Activated CD4-positive, alpha-beta T cell treated with anti-CD3 and anti-CD28 coated beads, Interleukin-2, amount 10 ng/mL, durations not matched to agents 7 days and 5 days (primary cell): ENCODE measurements around the gene B3GALT6. TPM values are rescaled to one million over a fixed set of nuclear protein-coding genes. Genes with fewer than 3 reads are reported as not detected.

Experiments
- CTCF ChIA-PET: fragments of 350-600 bp; sonication (Branson Sonifier 250); formaldehyde crosslinking; loops from one replicate; lab custom pipeline; 2021; ENCODE audit warnings: antibody characterized with exemption; lab: Charles Lee
- POLR2A ChIA-PET: fragments of 350-600 bp; sonication (Branson Sonifier 250); formaldehyde crosslinking; loops from one replicate; lab custom pipeline; 2021; ENCODE audit warnings: antibody characterized with exemption; lab: Charles Lee
- DNase-seq: peaks from one replicate; pipeline ENCODE4 v3.0.0-alpha.2; 2020
- H3K27ac Mint-ChIP-seq: one replicate; pipeline ENCODE4 v1.8.0; 2021; ENCODE audit warnings: mild to moderate bottlenecking, moderate library complexity, mixed read lengths
- H3K27me3 Mint-ChIP-seq: one replicate; pipeline ENCODE4 v1.8.0; 2021; ENCODE audit warnings: mixed read lengths
- H3K36me3 Mint-ChIP-seq: one replicate; pipeline ENCODE4 v1.8.0; 2021; ENCODE audit warnings: low read depth, mixed read lengths
- H3K4me1 Mint-ChIP-seq: one replicate; pipeline ENCODE4 v1.8.0; 2021; ENCODE audit warnings: mixed read lengths
- H3K4me3 Mint-ChIP-seq: one replicate; pipeline ENCODE4 v1.8.0; 2021; ENCODE audit warnings: mild to moderate bottlenecking, moderate library complexity, mixed read lengths
- H3K9me3 Mint-ChIP-seq: one replicate; pipeline ENCODE4 v1.8.0; 2021; ENCODE audit warnings: mixed read lengths
- total RNA-seq, 2 experiments: library from RNA; stranded (reverse); gene quantifications; one replicate each; pipeline ENCODE4 v1.2.3, GENCODE V29; 2021

The B3GALT6 gene
- total RNA-seq, 2 experiments from 2014 or later: 15.8 to 19.2 TPM

DNA sequence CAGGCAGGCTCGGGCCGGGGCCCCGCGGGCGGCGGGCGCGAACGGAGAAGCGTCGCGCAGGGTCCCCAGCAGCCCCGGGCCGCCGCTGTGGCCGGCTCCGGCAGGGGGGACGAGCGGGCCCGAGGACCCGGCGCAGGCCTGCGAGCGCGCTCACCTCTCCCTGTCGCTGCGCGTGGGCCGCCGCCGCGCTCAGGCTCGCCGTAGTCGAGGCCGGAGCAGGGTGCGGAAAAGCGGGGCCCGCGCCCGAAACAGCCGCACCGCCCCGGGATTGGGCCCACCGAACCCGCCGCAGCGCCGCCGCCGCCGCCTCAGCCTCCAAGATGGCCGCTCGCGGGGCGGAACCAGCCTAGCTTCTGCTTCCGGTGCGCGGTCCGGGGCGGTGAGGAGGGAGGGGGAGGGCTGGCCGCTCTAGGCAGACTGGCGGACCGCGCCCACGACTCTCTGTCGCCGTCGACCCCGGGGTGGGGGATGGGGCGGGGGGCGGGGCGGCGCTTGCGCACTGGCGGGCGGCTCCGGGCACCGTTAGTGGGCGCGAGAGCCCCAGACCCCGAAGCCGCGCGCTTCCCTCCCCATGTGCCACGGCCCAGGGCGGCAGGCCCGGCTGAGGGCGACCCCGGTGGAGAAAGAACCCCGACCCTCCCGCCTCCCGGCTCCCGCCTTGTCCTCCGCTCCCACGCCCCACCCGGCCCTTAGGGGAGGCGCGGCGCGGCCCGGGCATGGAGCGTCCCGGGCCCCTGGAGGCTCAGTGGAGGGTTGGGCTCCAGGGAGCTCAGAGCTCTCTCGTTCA, 41.7 kb downstream of the B3GALT6 start, which contains the start of gene UBE2J2:
TSS of gene UBE2J2 (minus strand) at position 343 of the 787 bp plus-strand sequence. CDS start 5,862 bp downstream, outside the sequence.
- CTCF ChIA-PET: interaction anchor here (0.6 to 1.7 kb wide), 5 partner anchors 9 to 587 kb away, joined by 3 to 4 read pairs (median 4); no protein-coding TSS in a partner anchor
- no peaks in the 10 kb centered on the region for H3K9me3 Mint-ChIP-seq
- H3K27me3 Mint-ChIP-seq: no peaks in the 10 kb centered on the region
- peak within 1 kb of the TSS; percentile 86 for H3K27ac Mint-ChIP-seq
- peak; percentile 94 for DNase-seq
- POLR2A ChIA-PET: no interaction called here
- H3K4me3 Mint-ChIP-seq: peak within 1 kb of the TSS; percentile 88
- H3K36me3 Mint-ChIP-seq: peaks cover 31% of the 10 kb centered on the region
- peaks cover 39% of the 10 kb centered on the region for H3K4me1 Mint-ChIP-seq

DNA sequence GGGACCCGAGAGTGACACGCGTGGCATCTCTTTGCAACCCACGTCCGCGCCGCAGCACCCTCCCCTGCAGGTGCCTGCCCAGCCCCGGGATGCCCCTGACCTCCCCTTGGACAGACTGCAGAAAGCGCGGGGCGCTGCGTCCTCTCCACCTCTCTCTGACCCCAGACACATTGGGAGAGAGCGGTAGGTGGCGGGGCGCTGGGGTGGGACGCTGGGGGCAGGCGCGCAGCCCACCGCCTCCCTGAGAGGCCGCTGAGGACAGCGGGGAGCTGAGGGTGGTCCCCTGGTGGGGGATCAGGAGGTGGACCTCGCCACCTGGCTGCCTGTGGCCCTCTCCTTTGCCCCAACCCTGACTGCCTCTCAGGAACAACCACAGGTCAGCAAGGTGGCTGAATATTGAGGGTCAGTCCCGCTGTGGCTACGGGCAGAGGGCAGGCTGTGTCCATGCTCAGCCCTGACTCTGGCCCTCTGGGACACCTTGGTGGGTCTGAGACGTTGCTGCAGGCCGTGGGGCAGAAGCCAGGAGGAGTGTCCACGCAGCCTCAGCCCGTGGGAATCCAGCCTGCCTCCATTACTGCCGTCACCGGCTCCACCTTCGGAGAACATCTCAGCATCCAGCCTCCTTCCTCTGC, 42.4 kb downstream of the B3GALT6 start:
- Mint-ChIP-seq H3K4me3 (peak overlapping the region; percentile 69), H3K4me1 (peaks cover 39% of the 10 kb centered on the region), H3K27me3 (no peaks in the 10 kb centered on the region), H3K9me3 (no peaks in the 10 kb centered on the region), H3K27ac (peak overlapping the region; percentile 57), H3K36me3 (peaks cover 29% of the 10 kb centered on the region)
- POLR2A ChIA-PET: no interaction called here
- CTCF ChIA-PET: interaction anchor here (0.6 to 1.7 kb wide), 4 partner anchors 8 to 587 kb away, joined by 3 to 4 read pairs (median 4); no protein-coding TSS in a partner anchor
- no peak for DNase-seq

DNA sequence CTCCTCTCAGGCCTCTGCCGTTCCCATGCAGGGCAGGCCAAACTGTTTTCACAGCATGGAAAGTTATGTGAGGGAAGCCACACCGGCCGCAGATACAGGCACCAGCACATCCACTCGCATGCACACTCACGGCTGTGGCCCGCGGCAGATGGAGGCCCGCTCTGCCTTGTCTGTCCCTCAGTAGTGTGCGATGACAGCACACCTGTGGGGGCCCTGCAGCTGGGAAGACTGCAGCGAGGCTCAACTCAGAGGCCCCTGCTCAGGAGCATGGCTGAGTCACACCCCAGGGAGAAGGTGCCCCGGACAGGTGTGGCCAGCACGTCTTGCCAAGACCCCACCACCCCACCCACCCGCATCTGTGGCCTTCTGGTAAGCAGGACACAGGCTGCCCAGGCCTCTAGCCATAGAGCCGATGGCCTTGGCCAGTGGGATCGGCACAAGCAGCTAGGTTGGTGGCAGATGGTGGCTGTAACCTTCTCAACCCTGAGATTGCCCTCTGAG, 42.9 kb downstream of the B3GALT6 start:
- Mint-ChIP-seq H3K27me3 (no peaks in the 10 kb centered on the region), H3K36me3 (peaks cover 26% of the 10 kb centered on the region), H3K4me3 (peak overlapping the region; percentile 69), H3K27ac (no peak overlapping the region), H3K4me1 (peaks cover 35% of the 10 kb centered on the region), H3K9me3 (no peaks in the 10 kb centered on the region)
- POLR2A ChIA-PET: no interaction called here
- CTCF ChIA-PET: interaction anchor here (1.7 kb wide), 1 partner anchor 7 kb away, joined by 4 read pairs; no protein-coding TSS in a partner anchor
- DNase-seq: no peak

DNA sequence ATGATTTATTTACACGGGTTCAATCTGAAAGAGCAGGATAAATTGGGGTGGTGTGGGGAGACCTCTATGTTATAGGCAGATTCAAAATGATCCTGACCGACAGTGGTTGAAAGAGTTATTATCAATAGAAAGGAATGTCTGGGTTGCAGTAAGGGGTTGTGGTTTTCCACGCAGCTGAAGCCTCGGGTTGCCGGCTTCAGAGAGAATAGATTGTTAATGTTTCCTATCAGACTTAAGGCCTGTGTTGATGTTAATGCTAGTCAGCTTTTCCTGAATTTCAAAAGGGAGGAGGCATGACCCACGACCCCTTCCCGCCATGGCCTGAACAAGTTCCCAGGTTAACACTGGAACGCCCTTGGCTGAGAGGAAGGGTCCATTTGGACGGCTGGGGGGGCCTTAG, 43.8 kb downstream of the B3GALT6 start:
- Mint-ChIP-seq H3K9me3 (no peaks in the 10 kb centered on the region), H3K4me1 (peaks cover 26% of the 10 kb centered on the region), H3K4me3 (peak overlapping the region; percentile 33), H3K27me3 (no peaks in the 10 kb centered on the region), H3K27ac (peak overlapping the region; percentile 38), H3K36me3 (peaks cover 17% of the 10 kb centered on the region)
- CTCF ChIA-PET: no interaction called here
- POLR2A ChIA-PET: no interaction called here
- DNase-seq: no peak

DNA sequence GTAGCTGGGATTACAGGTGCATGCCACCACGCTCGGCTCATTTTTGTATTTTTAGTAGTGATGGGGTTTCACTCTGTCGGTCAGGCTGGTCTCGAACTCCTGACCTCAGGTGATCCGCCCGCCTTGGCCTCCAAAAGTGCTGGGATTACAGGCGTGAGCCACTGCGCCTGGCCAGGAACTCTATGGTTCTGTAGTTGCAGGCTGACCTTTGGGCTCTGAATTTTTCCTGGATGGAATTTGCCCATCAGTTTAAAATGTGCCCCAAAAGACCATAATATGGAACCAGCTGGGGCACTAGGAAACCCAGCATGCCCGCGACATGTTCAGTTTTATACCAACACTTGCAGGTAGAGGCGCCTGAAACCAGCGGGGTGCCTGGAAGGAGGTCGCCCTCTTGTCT, 46.6 kb downstream of the B3GALT6 start:
- no peak overlapping the region for H3K4me3 Mint-ChIP-seq
- DNase-seq: no peak
- H3K4me1 Mint-ChIP-seq: peaks cover 6% of the 10 kb centered on the region
- ChIA-PET POLR2A (interaction anchor here (0.6 kb wide), 1 partner anchor 284 kb away, joined by 13 read pairs; no protein-coding TSS in a partner anchor), CTCF (interaction anchor here (0.6 to 1.8 kb wide), 3 partner anchors 12 to 244 kb away, joined by 3 to 6 read pairs (median 3); no protein-coding TSS in a partner anchor)
- H3K27me3 Mint-ChIP-seq: no peaks in the 10 kb centered on the region
- no peaks in the 10 kb centered on the region for H3K36me3 Mint-ChIP-seq
- no peaks in the 10 kb centered on the region for H3K9me3 Mint-ChIP-seq
- H3K27ac Mint-ChIP-seq: no peak overlapping the region

DNA sequence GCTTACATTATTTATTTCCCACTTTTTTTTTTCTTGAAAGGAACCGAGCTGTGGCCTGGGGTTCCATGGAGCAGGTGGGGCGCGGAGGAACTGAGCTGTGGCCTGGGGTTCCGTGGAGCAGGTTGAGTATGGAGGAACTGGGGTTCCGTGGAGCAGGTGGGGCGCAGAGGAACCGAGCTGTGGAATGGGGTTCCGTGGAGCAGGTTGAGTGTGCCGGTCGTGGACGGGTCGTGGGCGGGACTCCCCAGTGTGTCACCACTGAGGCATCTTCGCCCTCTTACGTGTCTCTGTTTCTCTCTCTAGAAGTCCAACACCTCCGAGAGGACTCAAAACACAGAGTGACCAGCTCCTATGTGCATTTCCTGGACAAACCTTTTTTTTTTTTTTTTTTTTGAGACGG, 47.0 kb downstream of the B3GALT6 start:
- no peak overlapping the region for H3K4me3 Mint-ChIP-seq
- H3K9me3 Mint-ChIP-seq: no peaks in the 10 kb centered on the region
- H3K36me3 Mint-ChIP-seq: no peaks in the 10 kb centered on the region
- H3K4me1 Mint-ChIP-seq: peaks cover 6% of the 10 kb centered on the region
- no peak for DNase-seq
- ChIA-PET CTCF (interaction anchor here (1.8 kb wide), 1 partner anchor 12 kb away, joined by 6 read pairs; no protein-coding TSS in a partner anchor), POLR2A (no interaction called here)
- H3K27me3 Mint-ChIP-seq: no peaks in the 10 kb centered on the region
- H3K27ac Mint-ChIP-seq: no peak overlapping the region

DNA sequence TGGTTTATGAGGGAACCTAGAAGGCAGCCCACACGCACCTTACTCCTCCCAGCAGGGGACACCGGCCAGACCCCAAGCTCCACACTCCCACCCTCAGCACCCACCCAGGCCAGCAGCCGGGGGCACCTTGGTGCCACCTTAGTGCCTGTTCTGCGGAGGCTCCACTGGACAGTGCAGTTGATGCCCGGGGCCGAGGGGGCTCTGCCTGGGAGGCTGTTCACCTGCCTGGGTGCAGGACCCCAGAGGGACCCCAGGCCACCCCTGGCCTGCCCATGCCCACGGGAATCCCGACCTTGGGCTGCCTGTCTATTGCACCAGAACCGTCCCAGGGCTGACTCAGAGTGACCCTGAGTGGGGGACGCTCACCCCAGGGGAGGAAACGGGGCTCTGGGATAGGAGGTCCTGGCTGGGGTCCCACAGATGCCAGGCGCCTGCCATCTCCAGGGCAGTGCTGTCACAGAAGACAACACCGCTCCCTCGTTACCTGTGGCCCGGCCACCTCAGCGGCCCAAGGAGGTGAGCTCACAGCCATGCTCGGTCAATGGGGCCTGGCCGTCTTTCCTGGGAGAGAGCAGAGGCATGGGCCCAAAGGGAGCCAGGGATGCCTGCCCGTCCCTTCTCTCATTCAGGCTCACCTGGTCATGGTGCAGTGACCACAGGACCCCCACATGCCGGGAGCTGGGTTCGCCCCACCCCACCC, 48.9 kb downstream of the B3GALT6 start:
- Mint-ChIP-seq H3K4me3 (no peak overlapping the region), H3K9me3 (no peaks in the 10 kb centered on the region), H3K27ac (no peak overlapping the region), H3K4me1 (no peaks in the 10 kb centered on the region), H3K27me3 (no peaks in the 10 kb centered on the region), H3K36me3 (no peaks in the 10 kb centered on the region)
- DNase-seq: no peak
- ChIA-PET POLR2A (no interaction called here), CTCF (interaction anchor here (1.7 to 2.5 kb wide), 2 partner anchors 11 to 158 kb away, joined by 5 to 6 read pairs; no protein-coding TSS in a partner anchor)

DNA sequence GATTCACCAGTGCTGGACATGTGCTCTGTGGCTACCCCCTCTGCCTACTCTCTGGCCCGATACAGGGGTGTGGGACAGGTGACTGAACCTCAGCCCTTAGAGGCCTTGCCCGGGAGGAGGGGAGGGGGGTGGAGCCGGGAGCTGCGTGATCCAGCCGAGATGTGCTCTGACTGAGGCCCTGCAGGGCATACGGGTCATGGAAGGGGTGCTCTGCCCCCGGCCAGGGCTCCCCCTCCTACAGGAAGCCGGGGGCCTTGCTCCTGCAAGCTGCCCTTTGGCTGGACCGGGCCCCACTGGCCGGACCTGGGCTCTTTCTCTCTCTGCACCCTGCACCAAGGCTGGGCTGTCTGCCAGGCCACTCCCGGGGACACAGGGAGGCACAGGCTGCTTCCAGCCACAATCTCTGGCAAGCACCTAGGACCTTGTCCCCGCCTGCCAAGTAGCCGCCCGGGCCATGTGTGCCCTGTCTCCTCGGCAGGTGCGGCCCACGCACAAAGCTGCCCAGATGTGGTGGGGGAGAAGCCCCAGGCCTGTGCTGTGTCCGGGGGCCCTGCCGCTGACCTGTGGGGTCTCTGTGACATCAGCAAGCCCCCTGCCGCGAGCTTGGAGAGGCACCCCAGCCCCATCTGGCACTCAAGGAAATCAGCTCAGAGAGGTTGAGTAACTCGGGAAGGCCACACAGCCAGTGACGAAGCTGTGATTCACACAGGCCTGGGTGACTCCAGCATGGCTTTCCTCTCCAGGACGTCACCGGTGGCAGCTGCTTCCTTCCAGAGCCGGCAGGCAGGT, 49.7 kb downstream of the B3GALT6 start:
- ChIA-PET POLR2A (no interaction called here), CTCF (interaction anchor here (0.6 to 2.5 kb wide), 3 partner anchors 8 to 284 kb away, joined by 3 to 6 read pairs (median 4); partner anchors contain the start of gene UBE2J2)
- Mint-ChIP-seq H3K4me3 (no peak overlapping the region), H3K27ac (no peak overlapping the region), H3K36me3 (no peaks in the 10 kb centered on the region), H3K27me3 (no peaks in the 10 kb centered on the region), H3K4me1 (no peaks in the 10 kb centered on the region), H3K9me3 (no peaks in the 10 kb centered on the region)
- no peak for DNase-seq

DNA sequence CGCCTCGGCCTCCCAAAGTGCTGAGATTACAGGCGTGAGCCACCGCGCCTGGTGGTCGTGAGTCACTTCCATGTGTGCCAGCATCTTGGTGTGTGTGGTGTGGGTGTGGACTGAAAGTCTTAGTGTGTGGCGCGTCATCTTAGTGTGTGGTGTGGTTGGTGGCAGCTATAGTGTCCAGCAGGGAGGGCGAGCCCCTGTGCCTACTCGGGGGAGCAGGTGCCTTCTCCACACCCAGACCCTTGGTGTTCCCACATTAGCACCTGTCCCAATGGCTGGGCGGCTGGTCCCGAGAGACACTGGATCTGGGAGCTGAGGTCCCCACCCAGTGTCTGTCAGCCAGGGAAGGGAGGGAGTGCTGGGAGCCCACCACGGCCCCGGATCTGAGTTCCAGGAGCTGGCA, 51.0 kb downstream of the B3GALT6 start:
- DNase-seq: no peak
- no peaks in the 10 kb centered on the region for H3K9me3 Mint-ChIP-seq
- POLR2A ChIA-PET: no interaction called here

DNA sequence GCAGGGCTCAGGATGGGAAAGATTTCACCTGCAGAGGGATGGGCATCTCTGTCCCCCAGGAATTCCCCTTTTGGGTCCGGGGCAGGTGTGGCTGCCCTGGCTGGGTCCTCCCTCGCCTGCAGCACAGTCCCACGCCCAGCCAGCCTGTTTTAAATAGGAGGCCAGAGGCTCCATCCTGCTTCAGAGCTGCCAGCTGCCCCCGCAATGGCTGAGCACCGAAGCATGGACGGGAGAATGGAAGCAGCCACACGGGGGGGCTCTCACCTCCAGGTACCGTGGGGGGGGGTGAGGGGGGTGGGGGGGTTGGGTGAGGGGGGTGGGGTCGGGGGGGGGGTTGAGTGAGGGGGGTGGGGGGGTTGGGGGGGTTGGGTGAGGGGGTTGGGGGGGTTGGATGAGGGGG, 51.8 kb downstream of the B3GALT6 start:
- POLR2A ChIA-PET: no interaction called here
- Mint-ChIP-seq H3K9me3 (no peaks in the 10 kb centered on the region), H3K4me3 (no peak overlapping the region), H3K27me3 (no peaks in the 10 kb centered on the region), H3K36me3 (no peaks in the 10 kb centered on the region), H3K27ac (no peak overlapping the region), H3K4me1 (no peaks in the 10 kb centered on the region)
- CTCF ChIA-PET: no interaction called here
- no peak for DNase-seq

More for the DNA sequence above, 51.0 kb downstream of the B3GALT6 start:
- CTCF ChIA-PET: interaction anchor here (0.5 to 2.5 kb wide), 3 partner anchors 9 to 658 kb away, joined by 3 to 6 read pairs (median 4); partner anchors contain the start of gene UBE2J2
- no peaks in the 10 kb centered on the region for H3K36me3 Mint-ChIP-seq
- H3K27me3 Mint-ChIP-seq: no peaks in the 10 kb centered on the region
- no peak overlapping the region for H3K27ac Mint-ChIP-seq
- H3K4me3 Mint-ChIP-seq: no peak overlapping the region
- no peaks in the 10 kb centered on the region for H3K4me1 Mint-ChIP-seq
